Measurements from ENCODE around the gene YBEY. TPM values are rescaled to one million over a fixed set of nuclear protein-coding genes. Genes with fewer than 3 reads are reported as not detected.

The YBEY gene
- total RNA-seq, 5 donors from 2014 or later (not counting 1 experiment from before 2014, with no cell fraction given) = 10.0 to 21.2 (median 19.3) TPM

DNA sequence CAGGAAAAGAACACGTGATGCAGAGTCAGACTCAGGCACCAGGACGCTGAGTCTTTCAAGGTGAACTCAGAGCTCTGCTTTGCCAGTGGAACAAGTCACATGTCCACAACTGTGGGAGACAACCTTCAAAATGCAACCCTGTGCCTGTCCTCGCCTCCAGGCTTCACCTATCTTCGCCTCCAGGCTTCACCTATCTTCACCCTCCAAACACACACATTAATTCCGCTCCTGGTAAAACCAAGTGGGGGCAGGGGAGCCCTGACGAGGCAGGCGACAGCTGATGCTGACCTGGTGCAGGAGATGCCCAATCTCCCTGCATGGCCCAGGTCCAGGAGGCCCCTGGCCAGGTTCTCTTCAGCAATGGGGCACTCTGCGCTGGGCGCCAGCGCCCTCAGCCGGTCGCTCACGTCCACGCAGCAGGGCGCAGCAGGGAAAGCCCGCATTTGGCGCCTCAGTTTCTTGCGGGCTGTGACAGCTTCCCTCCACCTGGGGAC, 29.6 kb upstream of the YBEY start:
- peaks cover 21 to 24% (median 22%) of the 10 kb centered on the region in 3 donors for H3K4me1 Mint-ChIP-seq
- H3K9me3 ChIP-seq = no peaks in the 10 kb centered on the region
- no peak overlapping the region for H3K4me3 Mint-ChIP-seq

GRCh38 chr21:46264046-46264689, 22.0 kb upstream of the YBEY start:
- Mint-ChIP-seq H3K9me3 (no peaks in the 10 kb centered on the region), H3K36me3 (peaks cover 33% of the 10 kb centered on the region), H3K4me1 (no peaks in the 10 kb centered on the region), H3K4me3 (no peak overlapping the region), H3K27me3 (no peaks in the 10 kb centered on the region), H3K27ac (no peak overlapping the region)
- DNase-seq (no peak), ATAC-seq (replicated peaks in 1 of 4) (no peak)
- POLR2A ChIA-PET = no interaction called here
- Histone ChIP-seq H3K4me3 (ENCODE audit: control insufficient read depth in 1 of 2, extremely low read depth in 1 of 2, low read length in 1 of 2) (no peak overlapping the region), H3K36me3 (ENCODE audit: control insufficient read depth in 2 of 2, extremely low read depth in 1 of 2, insufficient read depth in 1 of 2, low read length in 1 of 2) (peaks cover 31 to 72% of the 10 kb centered on the region in 2 donors), H3K4me1 (ENCODE audit: control insufficient read depth in 1 of 2, extremely low read depth in 1 of 2, insufficient read depth in 2 of 2, low read length in 2 of 2) (no peaks in the 10 kb centered on the region), H3K27ac (ENCODE audit: low read length) (no peak overlapping the region), H3K27me3 (replicated peaks in 1 of 2; ENCODE audit: control insufficient read depth in 2 of 2, extremely low read depth in 1 of 2, insufficient read depth in 2 of 2, low read length in 1 of 2) (no peaks in the 10 kb centered on the region), H3K9me3 (no peaks in the 10 kb centered on the region)
- CTCF ChIA-PET = no interaction called here
- WGBS (ENCODE audit: insufficient coverage) = 98% methylated on average over 22 of the region's 22 CpGs

More for the DNA sequence above, 29.6 kb upstream of the YBEY start:
- ChIA-PET POLR2A (no interaction called here), CTCF (no interaction called here)
- WGBS (ENCODE audit: insufficient coverage) = 98% methylated on average over 18 of the region's 18 CpGs
- no peak for ATAC-seq (replicated peaks in 1 of 4)
- DNase-seq = no peak
- no peaks in the 10 kb centered on the region for H3K27me3 ChIP-seq (replicated peaks in 1 of 2; ENCODE audit: control insufficient read depth in 2 of 2, extremely low read depth in 1 of 2, insufficient read depth in 2 of 2, low read length in 1 of 2)
- peaks cover 60% of the 10 kb centered on the region for H3K36me3 Mint-ChIP-seq
- no peak overlapping the region for H3K27ac ChIP-seq (ENCODE audit: low read length)
- peaks cover 16 to 80% of the 10 kb centered on the region in 2 donors for H3K36me3 ChIP-seq (ENCODE audit: control insufficient read depth in 2 of 2, extremely low read depth in 1 of 2, insufficient read depth in 1 of 2, low read length in 1 of 2)
- H3K9me3 Mint-ChIP-seq = no peaks in the 10 kb centered on the region
- H3K4me3 ChIP-seq (ENCODE audit: control insufficient read depth in 1 of 2, extremely low read depth in 1 of 2, low read length in 1 of 2) = no peak overlapping the region
- peaks cover 4 to 15% of the 10 kb centered on the region in 2 experiments for H3K4me1 ChIP-seq (ENCODE audit: control insufficient read depth in 1 of 2, extremely low read depth in 1 of 2, insufficient read depth in 2 of 2, low read length in 2 of 2)
- H3K27ac Mint-ChIP-seq = no peak overlapping the region
- H3K27me3 Mint-ChIP-seq = no peaks in the 10 kb centered on the region

DNA sequence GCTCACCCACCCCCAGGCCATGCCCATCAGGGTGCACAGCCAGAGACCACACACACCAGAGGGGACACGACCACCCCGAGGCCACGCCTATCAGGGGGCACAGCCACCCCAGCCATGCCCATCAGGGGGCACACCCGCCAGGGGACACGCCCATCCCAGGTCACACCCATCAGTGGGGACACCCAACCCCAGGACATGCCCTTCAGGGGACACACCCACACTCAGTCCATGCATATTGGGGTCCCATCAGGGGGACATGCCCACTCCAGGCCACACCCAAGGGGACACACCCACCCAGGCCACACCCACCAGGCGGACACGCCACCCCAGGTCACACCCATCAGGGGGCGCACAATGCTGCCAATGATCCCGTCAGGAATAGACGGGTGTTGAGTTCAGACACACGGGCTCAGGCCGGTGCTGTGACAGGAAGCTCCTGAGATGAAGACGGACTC, 21.4 kb upstream of the YBEY start:
- no peaks in the 10 kb centered on the region for H3K9me3 ChIP-seq
- H3K27me3 Mint-ChIP-seq = no peaks in the 10 kb centered on the region
- WGBS (ENCODE audit: insufficient coverage) = 99% methylated on average over 8 of the region's 13 CpGs
- no peak overlapping the region for H3K27ac ChIP-seq (ENCODE audit: low read length)
- no peaks in the 10 kb centered on the region for H3K27me3 ChIP-seq (replicated peaks in 1 of 2; ENCODE audit: control insufficient read depth in 2 of 2, extremely low read depth in 1 of 2, insufficient read depth in 2 of 2, low read length in 1 of 2)
- POLR2A ChIA-PET = no interaction called here
- H3K9me3 Mint-ChIP-seq = no peaks in the 10 kb centered on the region
- DNase-seq (no peak), ATAC-seq (replicated peaks in 1 of 4) (no peak)
- H3K36me3 ChIP-seq (ENCODE audit: control insufficient read depth in 2 of 2, extremely low read depth in 1 of 2, insufficient read depth in 1 of 2, low read length in 1 of 2) = peaks cover 31 to 75% of the 10 kb centered on the region in 2 donors
- no peak overlapping the region for H3K4me3 Mint-ChIP-seq
- no peak overlapping the region for H3K4me3 ChIP-seq (ENCODE audit: control insufficient read depth in 1 of 2, extremely low read depth in 1 of 2, low read length in 1 of 2)
- H3K36me3 Mint-ChIP-seq = peaks cover 39% of the 10 kb centered on the region
- no peaks in the 10 kb centered on the region for H3K4me1 Mint-ChIP-seq
- H3K4me1 ChIP-seq (ENCODE audit: control insufficient read depth in 1 of 2, extremely low read depth in 1 of 2, insufficient read depth in 2 of 2, low read length in 2 of 2) = no peaks in the 10 kb centered on the region
- CTCF ChIA-PET = no interaction called here
- no peak overlapping the region for H3K27ac Mint-ChIP-seq

- Mint-ChIP-seq H3K4me1 (no peaks in the 10 kb centered on the region), H3K9me3 (no peaks in the 10 kb centered on the region), H3K27ac (no peak overlapping the region), H3K27me3 (no peaks in the 10 kb centered on the region), H3K36me3 (peaks cover 41% of the 10 kb centered on the region), H3K4me3 (no peak overlapping the region)
- H3K4me3 ChIP-seq (ENCODE audit: control insufficient read depth in 1 of 2, extremely low read depth in 1 of 2, low read length in 1 of 2) = no peak overlapping the region
- no peaks in the 10 kb centered on the region for H3K27me3 ChIP-seq (replicated peaks in 1 of 2; ENCODE audit: control insufficient read depth in 2 of 2, extremely low read depth in 1 of 2, insufficient read depth in 2 of 2, low read length in 1 of 2)
- H3K4me1 ChIP-seq (ENCODE audit: control insufficient read depth in 1 of 2, extremely low read depth in 1 of 2, insufficient read depth in 2 of 2, low read length in 2 of 2) = no peaks in the 10 kb centered on the region
- H3K36me3 ChIP-seq (ENCODE audit: control insufficient read depth in 2 of 2, extremely low read depth in 1 of 2, insufficient read depth in 1 of 2, low read length in 1 of 2) = peaks cover 28 to 78% of the 10 kb centered on the region in 2 donors
- 93% methylated on average over 24 of the region's 26 CpGs for WGBS (ENCODE audit: insufficient coverage)
- DNase-seq (no peak), ATAC-seq (replicated peaks in 1 of 4) (no peak)
- ChIA-PET CTCF (interaction anchor here in 1 of 2 donors (0.7 kb wide), 1 partner anchor 15 kb away, joined by 3 read pairs; no protein-coding TSS in a partner anchor), POLR2A (no interaction called here)
- no peaks in the 10 kb centered on the region for H3K9me3 ChIP-seq
- no peak overlapping the region for H3K27ac ChIP-seq (ENCODE audit: low read length)
These were observed 20.2 kb upstream of the YBEY start for GRCh38 chr21:46265736-46266525.

DNA sequence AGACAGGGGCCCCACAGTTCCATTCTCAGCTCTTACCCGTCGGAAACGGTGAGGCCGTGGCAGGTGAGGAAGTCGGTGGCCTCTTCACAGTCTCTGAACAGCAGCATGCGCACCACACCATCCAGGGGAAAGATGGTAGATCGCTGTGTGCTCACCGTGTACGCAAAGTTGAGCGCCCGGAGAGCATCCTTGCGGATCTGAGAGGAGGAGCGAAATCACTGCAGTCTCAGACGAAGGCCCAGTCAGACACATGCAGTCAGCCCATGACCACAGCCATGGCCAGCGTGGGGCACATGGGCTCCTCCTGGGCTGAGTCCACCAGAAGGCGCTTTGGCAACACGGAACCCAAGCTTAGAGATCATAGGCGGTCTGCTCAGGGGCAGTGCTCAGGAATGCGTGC, 19.2 kb upstream of the YBEY start:
- ATAC-seq (replicated peaks in 1 of 4) = no peak

DNA sequence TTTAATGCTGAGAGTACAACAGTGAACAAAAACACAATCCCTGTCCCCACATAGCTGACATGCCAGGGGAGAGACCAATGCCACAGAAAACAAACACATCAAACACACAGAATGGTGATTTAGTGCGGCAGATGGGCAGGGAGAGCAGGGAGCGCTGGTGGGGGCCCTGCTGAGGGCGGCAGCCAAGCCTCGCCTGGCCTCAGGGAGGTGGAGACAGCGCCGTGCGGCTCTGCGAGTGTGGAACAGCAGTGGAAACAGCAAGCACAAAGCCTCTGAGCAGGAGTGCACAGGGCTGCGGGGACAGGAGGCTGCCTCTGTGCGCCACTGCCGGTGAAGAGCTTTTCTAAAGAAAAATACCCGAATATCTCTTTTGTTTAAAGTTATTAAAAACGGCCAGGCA, 17.8 kb upstream of the YBEY start:
- ChIA-PET CTCF (no interaction called here), POLR2A (no interaction called here)
- Mint-ChIP-seq H3K27ac (no peak overlapping the region), H3K9me3 (no peaks in the 10 kb centered on the region), H3K4me1 (no peaks in the 10 kb centered on the region), H3K36me3 (peaks cover 45% of the 10 kb centered on the region), H3K27me3 (no peaks in the 10 kb centered on the region), H3K4me3 (no peak overlapping the region)
- H3K4me3 ChIP-seq (ENCODE audit: control insufficient read depth in 1 of 2, extremely low read depth in 1 of 2, low read length in 1 of 2) = no peak overlapping the region
- no peak for ATAC-seq (replicated peaks in 1 of 4)
- DNase-seq = no peak
- no peaks in the 10 kb centered on the region for H3K9me3 ChIP-seq
- no peaks in the 10 kb centered on the region for H3K27me3 ChIP-seq (replicated peaks in 1 of 2; ENCODE audit: control insufficient read depth in 2 of 2, extremely low read depth in 1 of 2, insufficient read depth in 2 of 2, low read length in 1 of 2)
- WGBS (ENCODE audit: insufficient coverage) = 98% methylated on average over 13 of the region's 13 CpGs
- H3K27ac ChIP-seq (ENCODE audit: low read length) = no peak overlapping the region
- H3K36me3 ChIP-seq (ENCODE audit: control insufficient read depth in 2 of 2, extremely low read depth in 1 of 2, insufficient read depth in 1 of 2, low read length in 1 of 2) = peaks cover 38 to 91% of the 10 kb centered on the region in 2 donors
- H3K4me1 ChIP-seq (ENCODE audit: control insufficient read depth in 1 of 2, extremely low read depth in 1 of 2, insufficient read depth in 2 of 2, low read length in 2 of 2) = no peaks in the 10 kb centered on the region

More for the DNA sequence above, 19.2 kb upstream of the YBEY start:
- no peaks in the 10 kb centered on the region for H3K4me1 Mint-ChIP-seq
- no peak overlapping the region for H3K4me3 Mint-ChIP-seq
- ChIA-PET POLR2A (no interaction called here), CTCF (interaction anchor here in 1 of 2 donors (0.7 kb wide), 1 partner anchor 14 kb away, joined by 3 read pairs; no protein-coding TSS in a partner anchor)
- H3K36me3 ChIP-seq (ENCODE audit: control insufficient read depth in 2 of 2, extremely low read depth in 1 of 2, insufficient read depth in 1 of 2, low read length in 1 of 2) = peaks cover 31 to 81% of the 10 kb centered on the region in 2 donors
- H3K36me3 Mint-ChIP-seq = peaks cover 38% of the 10 kb centered on the region
- H3K4me3 ChIP-seq (ENCODE audit: control insufficient read depth in 1 of 2, extremely low read depth in 1 of 2, low read length in 1 of 2) = no peak overlapping the region
- H3K27me3 Mint-ChIP-seq = no peaks in the 10 kb centered on the region
- no peaks in the 10 kb centered on the region for H3K27me3 ChIP-seq (replicated peaks in 1 of 2; ENCODE audit: control insufficient read depth in 2 of 2, extremely low read depth in 1 of 2, insufficient read depth in 2 of 2, low read length in 1 of 2)
- no peak for DNase-seq
- H3K9me3 ChIP-seq = no peaks in the 10 kb centered on the region
- H3K9me3 Mint-ChIP-seq = no peaks in the 10 kb centered on the region
- no peak overlapping the region for H3K27ac Mint-ChIP-seq
- WGBS (ENCODE audit: insufficient coverage) = 95% methylated on average over 15 of the region's 19 CpGs
- no peak overlapping the region for H3K27ac ChIP-seq (ENCODE audit: low read length)
- H3K4me1 ChIP-seq (ENCODE audit: control insufficient read depth in 1 of 2, extremely low read depth in 1 of 2, insufficient read depth in 2 of 2, low read length in 2 of 2) = no peaks in the 10 kb centered on the region

Measured in T-cell (primary cell).